GM21737 (cell line): ENCODE measurements around the gene FHL3.
"Not testable (repeated sequence)": the region's sequence is repeated elsewhere in the genome, so short reads cannot be mapped to it uniquely, and the experiment has no call there.

Experiments used
- ATAC-seq: cut with Tn5 transposase; IDR thresholded peaks from one replicate; pipeline ENCODE4 v1.9.1; 2021; ENCODE audit warnings: mild to moderate bottlenecking, moderate library complexity; ENCODE audit not compliant: unreplicated experiment

FHL3 gene

GRCh38 chr1:38037221-38037939 is 32.1 kb upstream of the FHL3 start:
- no peak for ATAC-seq

- no peak for ATAC-seq
These were observed 29.6 kb upstream of the FHL3 start for GRCh38 chr1:38034871-38035270.

- ATAC-seq: not testable (repeated sequence)
These were observed 27.7 kb upstream of the FHL3 start for GRCh38 chr1:38032992-38033391.

- no peak for ATAC-seq
These were observed 26.2 kb upstream of the FHL3 start for GRCh38 chr1:38031513-38031866.

GRCh38 chr1:38030596-38031512 is 25.5 kb upstream of the FHL3 start:
- no peak for ATAC-seq

- peak; percentile 51 for ATAC-seq
These were observed 24.6 kb upstream of the FHL3 start for GRCh38 chr1:38029685-38030511.

GRCh38 chr1:38029081-38029681 is 23.9 kb upstream of the FHL3 start:
- ATAC-seq: no peak

GRCh38 chr1:38028671-38029070 is 23.4 kb upstream of the FHL3 start:
- ATAC-seq: no peak

GRCh38 chr1:38028105-38028591 is 22.8 kb upstream of the FHL3 start:
- peak; percentile 67 for ATAC-seq

- ATAC-seq: no peak
These were observed 22.1 kb upstream of the FHL3 start for GRCh38 chr1:38027201-38028104.

GRCh38 chr1:38026592-38027200 is 21.4 kb upstream of the FHL3 start:
- no peak for ATAC-seq

- no peak for ATAC-seq
These were observed 20.4 kb upstream of the FHL3 start for GRCh38 chr1:38025664-38026063.

GRCh38 chr1:38025233-38025632 is 19.9 kb upstream of the FHL3 start:
- ATAC-seq: no peak

GRCh38 chr1:38022810-38023209 is 17.5 kb upstream of the FHL3 start:
- ATAC-seq: no peak

GRCh38 chr1:38021969-38022368 is 16.7 kb upstream of the FHL3 start:
- ATAC-seq: no peak

GRCh38 chr1:38020396-38020795 is 15.1 kb upstream of the FHL3 start:
- no peak for ATAC-seq

- ATAC-seq: no peak
These were observed 13.6 kb upstream of the FHL3 start for GRCh38 chr1:38018864-38019343.

GRCh38 chr1:38015978-38016725 is 10.8 kb upstream of the FHL3 start:
- no peak for ATAC-seq
